ENCODE data around the gene UNC45A.

Gene UNC45A

GRCh38 chr15:90946538-90946937 is 11.5 kb downstream of the UNC45A start:
- DNase-seq = no peak

- no peak for DNase-seq
Measured at GRCh38 chr15:90946941-90947576, 12.0 kb downstream of the UNC45A start.

- DNase-seq = no peak
Measured at GRCh38 chr15:90947577-90948357, 12.7 kb downstream of the UNC45A start.

GRCh38 chr15:90948506-90948905 is 13.4 kb downstream of the UNC45A start:
- no peak for DNase-seq

- no peak for DNase-seq
Measured at GRCh38 chr15:90949979-90950675, 15.0 kb downstream of the UNC45A start.

- no peak for DNase-seq
Measured at GRCh38 chr15:90950676-90951075, 15.6 kb downstream of the UNC45A start.

- no peak for DNase-seq
Measured at GRCh38 chr15:90952901-90953677, 18.0 kb downstream of the UNC45A start.

- no peak for DNase-seq
Measured at GRCh38 chr15:90953947-90954711, 19.0 kb downstream of the UNC45A start.

GRCh38 chr15:90954712-90955623 is 19.9 kb downstream of the UNC45A start, which contains the start of gene RCCD1:
Gene RCCD1, plus strand, starts transcription at chr15:90954884. Its CDS starts 1,851 bp downstream, at chr15:90956735.
- peak; percentile 91 to 96 for DNase-seq

- DNase-seq = no peak
Measured at GRCh38 chr15:90955624-90956273, 20.7 kb downstream of the UNC45A start.

- no peak for DNase-seq
Measured at GRCh38 chr15:90956274-90957030, 21.4 kb downstream of the UNC45A start.

GRCh38 chr15:90957031-90957790 is 22.1 kb downstream of the UNC45A start:
- no peak for DNase-seq

GRCh38 chr15:90957791-90958190 is 22.7 kb downstream of the UNC45A start:
- DNase-seq = no peak

GRCh38 chr15:90959028-90959595 is 24.0 kb downstream of the UNC45A start:
- no peak for DNase-seq

- no peak for DNase-seq
Measured at GRCh38 chr15:90959894-90960293, 24.8 kb downstream of the UNC45A start.

- no peak for DNase-seq
Measured at GRCh38 chr15:90960298-90961091, 25.4 kb downstream of the UNC45A start.

- DNase-seq = no peak
Measured at GRCh38 chr15:90962021-90962420, 26.9 kb downstream of the UNC45A start.

GRCh38 chr15:90966262-90966661 is 31.2 kb downstream of the UNC45A start:
- no peak for DNase-seq
